ENCODE measurements around the gene LAMA2.

The LAMA2 gene

GRCh38 chr6:129447198-129447565 lies 564.2 kb downstream of the LAMA2 start:
- no peak for DNase-seq (ENCODE audit: low read depth)
- H3K4me3 ChIP-seq (ENCODE audit: low read depth, low read length) = no peak overlapping the region
- TF ChIP-seq MAX (IDR thresholded peaks at IDR 0.05; ENCODE audit: low read depth, low read length) (no peak), MYC (IDR thresholded peaks at IDR 0.05; ENCODE audit: low read depth, low read length) (no peak), POLR2A (IDR thresholded peaks at IDR 0.05; ENCODE audit: extremely low read depth, insufficient read length) (no peak)
- TF ChIP-seq, protein P1, sequence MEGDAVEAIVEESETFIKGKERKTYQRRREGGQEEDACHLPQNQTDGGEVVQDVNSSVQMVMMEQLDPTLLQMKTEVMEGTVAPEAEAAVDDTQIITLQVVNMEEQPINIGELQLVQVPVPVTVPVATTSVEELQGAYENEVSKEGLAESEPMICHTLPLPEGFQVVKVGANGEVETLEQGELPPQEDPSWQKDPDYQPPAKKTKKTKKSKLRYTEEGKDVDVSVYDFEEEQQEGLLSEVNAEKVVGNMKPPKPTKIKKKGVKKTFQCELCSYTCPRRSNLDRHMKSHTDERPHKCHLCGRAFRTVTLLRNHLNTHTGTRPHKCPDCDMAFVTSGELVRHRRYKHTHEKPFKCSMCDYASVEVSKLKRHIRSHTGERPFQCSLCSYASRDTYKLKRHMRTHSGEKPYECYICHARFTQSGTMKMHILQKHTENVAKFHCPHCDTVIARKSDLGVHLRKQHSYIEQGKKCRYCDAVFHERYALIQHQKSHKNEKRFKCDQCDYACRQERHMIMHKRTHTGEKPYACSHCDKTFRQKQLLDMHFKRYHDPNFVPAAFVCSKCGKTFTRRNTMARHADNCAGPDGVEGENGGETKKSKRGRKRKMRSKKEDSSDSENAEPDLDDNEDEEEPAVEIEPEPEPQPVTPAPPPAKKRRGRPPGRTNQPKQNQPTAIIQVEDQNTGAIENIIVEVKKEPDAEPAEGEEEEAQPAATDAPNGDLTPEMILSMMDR (IDR thresholded peaks at IDR 0.05; ENCODE audit: low read depth, low read length) = no peak

DNA sequence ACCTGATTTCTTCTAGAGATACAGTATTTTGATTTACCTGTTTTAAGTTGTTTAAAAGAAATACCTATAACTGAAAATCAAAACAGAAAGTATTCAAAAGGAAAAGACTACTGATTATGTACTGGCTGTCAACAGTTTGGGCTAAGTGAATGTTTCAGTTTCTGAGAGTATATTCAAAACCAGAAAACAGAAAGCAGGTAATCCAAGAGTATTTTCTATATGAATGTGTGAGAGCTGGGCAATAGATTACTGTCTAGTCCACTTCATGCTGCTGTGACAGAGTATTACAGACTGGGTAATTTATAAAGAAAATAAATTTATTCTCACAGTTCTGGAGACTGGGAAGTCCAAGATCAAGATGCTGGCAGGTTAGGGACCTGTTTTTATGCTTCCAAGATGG lies 566.0 kb downstream of the LAMA2 start:
- H3K4me3 ChIP-seq (ENCODE audit: low read depth, low read length) = no peak overlapping the region
- TF ChIP-seq MYC (IDR thresholded peaks at IDR 0.05; ENCODE audit: low read depth, low read length) (no peak), MAX (IDR thresholded peaks at IDR 0.05; ENCODE audit: low read depth, low read length) (no peak), POLR2A (IDR thresholded peaks at IDR 0.05; ENCODE audit: extremely low read depth, insufficient read length) (no peak)
- TF ChIP-seq, protein P1 (IDR thresholded peaks at IDR 0.05; ENCODE audit: low read depth, low read length) = no peak
- DNase-seq (ENCODE audit: low read depth) = no peak

DNA sequence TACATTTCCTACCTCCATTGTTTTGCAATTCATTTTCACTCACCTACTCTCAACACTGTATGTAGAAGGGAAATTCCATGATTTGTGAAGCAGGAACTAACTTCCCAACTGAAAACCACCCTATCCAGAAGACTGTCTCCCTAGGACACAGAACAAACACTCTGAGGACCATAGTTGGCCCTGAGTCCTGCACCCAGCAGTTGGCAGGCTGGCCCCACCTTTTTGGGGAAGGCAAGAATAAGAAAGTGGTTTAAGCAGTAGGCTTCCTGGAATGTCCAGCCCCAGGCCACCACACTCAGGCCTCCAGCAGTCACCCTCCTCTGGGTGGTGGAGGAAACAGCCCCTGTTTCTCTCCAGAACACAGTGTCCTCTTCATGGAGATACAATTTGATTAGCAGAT lies 568.2 kb downstream of the LAMA2 start:
- no peak overlapping the region for H3K4me3 ChIP-seq (ENCODE audit: low read depth, low read length)
- DNase-seq (ENCODE audit: low read depth) = no peak
- no peak for TF ChIP-seq MYC (IDR thresholded peaks at IDR 0.05; ENCODE audit: low read depth, low read length)
- TF ChIP-seq, protein P1 (IDR thresholded peaks at IDR 0.05; ENCODE audit: low read depth, low read length) = no peak
- TF ChIP-seq POLR2A (IDR thresholded peaks at IDR 0.05; ENCODE audit: extremely low read depth, insufficient read length) = no peak
- no peak for TF ChIP-seq MAX (IDR thresholded peaks at IDR 0.05; ENCODE audit: low read depth, low read length)

DNA sequence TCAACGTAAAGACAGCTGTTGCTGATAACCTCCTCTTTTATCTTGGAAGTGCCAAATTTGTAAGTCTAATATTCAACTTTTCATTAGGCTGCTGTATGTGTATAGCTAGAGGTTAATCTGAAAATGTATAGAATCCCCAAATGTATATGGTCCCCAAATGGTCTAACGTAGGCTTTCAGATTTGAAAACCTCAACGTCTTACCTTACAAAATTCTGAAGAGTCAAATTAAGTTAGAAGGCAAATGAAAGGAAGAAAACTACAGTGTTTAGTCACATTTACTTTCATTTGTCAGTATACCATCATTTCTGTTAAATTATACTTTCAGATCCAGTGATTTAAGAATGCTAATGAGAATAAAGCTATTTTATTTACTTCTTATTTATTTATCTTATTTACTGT lies 570.1 kb downstream of the LAMA2 start:
- no peak overlapping the region for H3K4me3 ChIP-seq (ENCODE audit: low read depth, low read length)
- DNase-seq (ENCODE audit: low read depth) = no peak
- TF ChIP-seq, protein P1 (IDR thresholded peaks at IDR 0.05; ENCODE audit: low read depth, low read length) = no peak
- no peak for TF ChIP-seq POLR2A (IDR thresholded peaks at IDR 0.05; ENCODE audit: extremely low read depth, insufficient read length)
- no peak for TF ChIP-seq MAX (IDR thresholded peaks at IDR 0.05; ENCODE audit: low read depth, low read length)
- no peak for TF ChIP-seq MYC (IDR thresholded peaks at IDR 0.05; ENCODE audit: low read depth, low read length)

DNA sequence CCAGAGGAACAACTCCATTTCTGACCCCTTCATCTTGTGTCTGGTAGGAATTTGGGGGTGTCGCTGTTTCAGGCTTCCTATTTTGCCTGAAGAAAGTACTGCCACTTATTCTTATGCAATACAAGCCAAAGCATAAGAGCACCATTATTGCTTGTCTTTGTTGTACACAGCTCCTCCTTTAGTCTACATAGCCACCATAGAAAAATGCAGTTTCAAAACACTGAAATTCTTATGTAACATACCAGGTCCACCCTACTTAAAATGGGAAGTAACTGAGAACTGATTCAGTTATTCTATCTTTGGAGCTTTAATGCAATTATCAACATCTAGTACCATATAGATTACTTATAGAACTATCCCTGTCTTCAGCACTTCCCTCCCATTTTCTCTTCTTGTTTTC lies 571.5 kb downstream of the LAMA2 start:
- TF ChIP-seq MAX (IDR thresholded peaks at IDR 0.05; ENCODE audit: low read depth, low read length) = no peak
- no peak for TF ChIP-seq POLR2A (IDR thresholded peaks at IDR 0.05; ENCODE audit: extremely low read depth, insufficient read length)
- no peak overlapping the region for H3K4me3 ChIP-seq (ENCODE audit: low read depth, low read length)
- peak; percentile 25 for DNase-seq (ENCODE audit: low read depth)

DNA sequence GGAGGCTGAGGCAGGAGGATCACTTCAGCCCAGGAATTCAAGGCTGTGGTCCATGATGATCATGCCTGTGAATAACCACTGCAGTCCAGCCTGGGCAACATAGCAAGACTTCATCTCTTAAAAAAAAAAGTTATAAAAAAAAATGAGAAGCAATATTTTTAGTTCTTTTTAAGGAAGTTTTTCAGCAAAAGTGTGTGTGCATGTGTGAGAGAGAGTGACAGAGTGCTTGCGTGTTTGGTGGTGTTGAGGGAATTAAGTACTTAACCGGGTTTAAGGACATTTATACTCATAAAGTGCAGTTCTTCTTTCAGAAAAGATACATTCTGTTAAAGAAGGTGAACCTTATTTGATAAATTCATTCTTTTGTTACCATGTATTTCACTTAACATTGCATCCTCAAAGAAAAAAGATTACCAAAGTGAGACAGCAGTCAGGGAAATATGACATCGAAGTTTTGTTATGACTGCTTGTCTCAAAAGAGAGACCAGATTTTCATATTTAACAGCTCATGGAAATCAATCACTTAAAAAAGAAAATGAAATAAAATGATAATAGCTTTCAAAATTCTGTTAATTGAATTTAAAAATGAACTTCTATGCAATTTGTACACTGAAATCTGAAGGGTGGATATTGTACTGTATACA lies 572.3 kb downstream of the LAMA2 start:
- DNase-seq (ENCODE audit: low read depth) = no peak
- H3K4me3 ChIP-seq (ENCODE audit: low read depth, low read length) = no peak overlapping the region
- TF ChIP-seq, protein P1 (IDR thresholded peaks at IDR 0.05; ENCODE audit: low read depth, low read length) = no peak
- TF ChIP-seq MAX (IDR thresholded peaks at IDR 0.05; ENCODE audit: low read depth, low read length) (no peak), MYC (IDR thresholded peaks at IDR 0.05; ENCODE audit: low read depth, low read length) (no peak), POLR2A (IDR thresholded peaks at IDR 0.05; ENCODE audit: extremely low read depth, insufficient read length) (no peak)

Data from NB4 (cell line).